D721Med (cell line): ENCODE results near the gene TCERG1.

Source experiments
- DNase-seq: peaks from one replicate; pipeline ENCODE4 v3.0.0; 2011; ENCODE audit warnings: low spot score; ENCODE audit not compliant: insufficient read length
- FAIRE-seq: peaks from 2 replicates; lab custom pipeline; 2011; peaks lifted over from hg19 to GRCh38; lab: Jason Lieb, UNC
- CTCF ChIP-seq: IDR thresholded peaks from 2 replicates; pipeline ENCODE4 v1.5.1; 2012; ENCODE audit warnings: mild to moderate bottlenecking, control low read depth; ENCODE audit not compliant: insufficient read depth; ENCODE audit errors: missing control alignments

The TCERG1 gene

GRCh38 chr5:146490089-146490843, 43.1 kb downstream of the TCERG1 start:
- no peak for FAIRE-seq

GRCh38 chr5:146494656-146495055, 47.5 kb downstream of the TCERG1 start:
- no peak for TF ChIP-seq CTCF
- FAIRE-seq (no peak), DNase-seq (no peak)

More at GRCh38 chr5:146490089-146490843, 43.1 kb downstream of the TCERG1 start:
- no peak for DNase-seq
- TF ChIP-seq CTCF, result no peak

- no peak for FAIRE-seq
- no peak for TF ChIP-seq CTCF
- no peak for DNase-seq
These were observed 52.5 kb downstream of the TCERG1 start for GRCh38 chr5:146499680-146500079.

GRCh38 chr5:146507428-146507827, 60.3 kb downstream of the TCERG1 start:
- FAIRE-seq, result no peak
- no peak for DNase-seq
- TF ChIP-seq CTCF, result no peak

- DNase-seq, result no peak
- no peak for TF ChIP-seq CTCF
- FAIRE-seq, result no peak
These were observed 63.5 kb downstream of the TCERG1 start for GRCh38 chr5:146510559-146511125.

GRCh38 chr5:146513462-146513861, 66.3 kb downstream of the TCERG1 start:
- DNase-seq (no peak), FAIRE-seq (no peak)
- TF ChIP-seq CTCF, result no peak

- TF ChIP-seq CTCF, result no peak
- FAIRE-seq (no peak), DNase-seq (no peak)
These were observed 67.4 kb downstream of the TCERG1 start for GRCh38 chr5:146514575-146514974.
